Epithelial cell of esophagus (primary cell): ENCODE data around the gene MEOX1.

ENCODE experiments used
- DNase-seq: peaks from one replicate; pipeline ENCODE4 v3.0.0; 2010; ENCODE audit warnings: low read depth
- H3K4me3 ChIP-seq: 2 replicates; pipeline ENCODE4 v1.5.1; 2011; ENCODE audit warnings: mild to moderate bottlenecking, low read length, control low read depth
- CTCF ChIP-seq: IDR thresholded peaks from 2 replicates; pipeline ENCODE4 v1.5.1; 2011; ENCODE audit warnings: low read depth, mild to moderate bottlenecking, low read length, control low read depth, inconsistent platforms; ENCODE audit not compliant: insufficient read depth; ENCODE audit errors: missing control alignments

Gene MEOX1

GRCh38 chr17:43645765-43646481 lies 15.8 kb downstream of the MEOX1 start:
- TF ChIP-seq CTCF = no peak
- peak; percentile 44 for DNase-seq

GRCh38 chr17:43645450-43645764 lies 16.3 kb downstream of the MEOX1 start:
- H3K4me3 ChIP-seq = no peak overlapping the region
- no peak for DNase-seq
- no peak for TF ChIP-seq CTCF

More at GRCh38 chr17:43645765-43646481, 15.8 kb downstream of the MEOX1 start:
- H3K4me3 ChIP-seq = peak overlapping the region; percentile 16

GRCh38 chr17:43644081-43644480 lies 17.6 kb downstream of the MEOX1 start:
- no peak for TF ChIP-seq CTCF
- peak; percentile 30 for DNase-seq
- no peak overlapping the region for H3K4me3 ChIP-seq

GRCh38 chr17:43641416-43641815 lies 20.3 kb downstream of the MEOX1 start:
- no peak for DNase-seq
- H3K4me3 ChIP-seq = no peak overlapping the region
- no peak for TF ChIP-seq CTCF

- no peak for TF ChIP-seq CTCF
- no peak overlapping the region for H3K4me3 ChIP-seq
- DNase-seq = no peak
Observed at GRCh38 chr17:43640491-43641252, 21.1 kb downstream of the MEOX1 start.

GRCh38 chr17:43637563-43638323 lies 24.0 kb downstream of the MEOX1 start:
- no peak for DNase-seq
- H3K4me3 ChIP-seq = no peak overlapping the region
- no peak for TF ChIP-seq CTCF
